Measurements from ENCODE around the gene HOXD9.

Gene HOXD9

DNA sequence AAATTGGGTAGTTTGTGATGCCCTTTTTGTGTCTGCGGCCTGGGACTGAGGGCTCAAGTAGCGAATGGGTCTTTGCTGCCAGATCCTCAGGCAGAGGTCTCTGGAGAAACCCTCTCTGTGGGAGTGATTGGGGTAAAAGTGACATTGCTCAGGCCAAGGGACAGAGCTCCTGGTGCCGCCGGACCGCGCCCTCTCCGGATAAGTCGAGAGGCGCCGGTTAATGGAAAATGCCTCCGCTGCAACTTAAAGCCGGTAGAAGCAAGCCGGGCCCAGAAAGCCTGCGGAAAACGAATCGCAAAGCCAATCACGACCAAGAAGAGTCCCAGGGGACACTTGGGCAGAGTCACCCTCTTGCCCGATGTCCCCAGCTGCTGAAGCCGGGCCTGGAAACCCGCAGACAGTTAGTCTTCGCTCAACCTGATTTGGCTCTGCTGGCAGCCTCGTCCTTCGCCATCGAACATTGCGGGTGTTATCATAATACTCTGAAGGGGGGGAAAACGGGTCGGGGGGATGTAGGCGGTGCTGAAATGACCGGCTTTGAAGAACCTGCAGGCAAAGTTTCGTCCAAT lies 23.3 kb upstream of the HOXD9 start:
- no peak for DNase-seq

DNA sequence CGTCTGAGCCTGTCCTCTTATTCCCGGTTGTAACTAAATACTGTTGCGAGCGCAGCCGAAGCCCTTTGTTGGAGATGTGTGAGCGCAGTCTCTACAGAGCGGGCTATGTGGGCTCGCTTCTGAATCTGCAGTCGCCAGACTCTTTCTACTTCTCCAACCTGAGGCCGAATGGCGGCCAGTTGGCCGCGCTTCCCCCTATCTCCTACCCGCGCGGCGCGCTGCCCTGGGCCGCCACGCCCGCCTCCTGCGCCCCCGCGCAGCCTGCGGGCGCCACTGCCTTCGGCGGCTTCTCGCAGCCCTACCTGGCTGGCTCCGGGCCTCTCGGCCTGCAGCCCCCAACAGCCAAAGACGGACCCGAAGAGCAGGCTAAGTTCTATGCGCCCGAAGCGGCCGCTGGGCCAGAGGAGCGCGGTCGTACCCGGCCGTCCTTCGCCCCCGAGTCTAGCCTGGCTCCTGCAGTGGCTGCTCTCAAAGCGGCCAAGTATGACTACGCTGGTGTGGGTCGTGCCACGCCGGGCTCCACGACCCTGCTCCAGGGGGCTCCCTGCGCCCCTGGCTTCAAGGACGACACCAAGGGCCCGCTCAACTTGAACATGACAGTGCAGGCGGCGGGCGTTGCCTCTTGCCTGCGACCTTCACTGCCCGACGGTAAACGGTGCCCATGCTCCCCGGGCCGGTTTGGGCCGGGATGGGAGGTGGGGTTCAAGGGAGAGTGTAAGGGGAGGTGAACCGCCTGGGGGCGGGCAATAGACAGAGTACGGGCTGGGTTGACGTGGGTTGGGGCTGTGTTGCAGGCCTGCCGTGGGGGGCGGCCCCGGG lies 22.6 kb upstream of the HOXD9 start, which contains the start of gene HOXD12:
Gene HOXD12 (plus strand): TSS at position 68 of the 819 bp plus-strand sequence. CDS start 7 bp downstream, at position 75.
- no peak for DNase-seq

DNA sequence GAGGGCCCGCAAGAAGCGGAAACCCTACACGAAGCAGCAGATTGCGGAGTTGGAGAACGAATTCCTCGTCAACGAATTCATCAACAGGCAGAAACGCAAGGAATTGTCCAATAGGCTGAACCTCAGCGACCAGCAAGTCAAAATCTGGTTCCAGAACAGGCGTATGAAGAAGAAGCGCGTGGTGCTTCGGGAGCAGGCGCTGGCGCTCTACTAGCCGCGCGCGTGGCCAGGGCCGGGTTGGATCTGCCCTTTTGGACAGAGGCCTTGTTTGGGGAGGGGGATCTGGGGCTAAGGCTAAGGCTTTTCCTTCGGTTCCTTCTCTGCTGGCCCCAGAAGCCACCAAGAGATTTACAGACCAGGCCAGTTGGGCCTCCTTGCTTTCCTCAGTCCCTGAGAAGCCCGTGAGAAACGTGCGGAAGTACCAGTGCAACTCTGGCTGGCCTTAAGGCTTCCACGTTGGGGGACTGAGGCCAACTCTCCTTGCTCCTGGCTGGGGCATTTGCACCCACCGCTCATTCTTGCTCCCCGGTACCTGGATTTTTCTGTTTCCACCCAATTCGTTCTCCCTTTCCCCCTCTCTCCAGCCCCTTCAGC lies 21.9 kb upstream of the HOXD9 start:
- no peak for DNase-seq

DNA sequence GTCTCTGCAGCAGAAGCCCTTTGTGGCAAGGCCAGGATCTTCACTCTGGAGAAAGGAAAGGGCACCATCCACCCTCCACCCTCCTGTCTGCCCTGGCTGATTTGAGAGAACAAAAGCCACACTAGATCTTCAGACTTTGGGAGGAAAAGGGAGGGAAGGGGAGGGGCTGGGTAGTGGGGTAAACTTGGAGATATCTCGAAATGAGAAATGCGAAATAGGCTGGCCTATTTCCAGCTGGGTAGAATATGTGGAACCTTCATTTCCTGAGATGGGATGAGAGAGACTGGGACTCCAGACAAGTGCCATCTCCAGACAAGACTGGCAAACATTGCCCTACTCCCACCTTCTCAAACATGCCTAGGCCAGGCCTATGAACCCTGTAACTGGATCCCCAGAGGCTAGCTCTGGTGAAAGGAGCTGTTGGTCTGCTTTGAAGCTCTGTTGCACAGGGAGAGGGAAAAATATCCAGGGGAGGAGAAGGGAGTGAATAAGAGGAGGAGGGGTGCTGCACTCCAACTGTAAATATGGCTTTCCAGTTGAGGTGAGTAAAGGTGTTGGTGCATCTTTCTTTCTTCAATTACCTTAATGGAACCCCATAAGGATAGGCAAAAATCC lies 21.2 kb upstream of the HOXD9 start:
- no peak for DNase-seq

DNA sequence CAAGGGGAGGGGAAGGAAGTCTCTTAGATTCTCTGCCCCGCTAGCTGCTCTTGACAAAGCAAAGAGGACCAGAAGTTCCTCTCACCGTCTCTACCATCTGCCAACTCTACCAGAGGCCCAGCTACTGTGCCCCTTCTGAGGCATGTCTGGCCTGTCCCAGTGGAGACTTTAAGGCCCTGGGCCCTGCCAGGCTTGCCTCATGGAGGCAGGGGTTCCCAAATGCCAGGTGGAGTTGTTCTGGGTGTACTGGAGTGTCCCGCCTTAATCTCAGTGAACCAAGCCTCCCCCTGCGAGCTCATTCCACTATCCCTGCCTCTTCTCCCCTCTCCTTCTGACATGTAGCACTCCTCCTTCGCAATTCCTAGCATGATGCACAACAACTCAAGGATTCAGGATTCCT lies 20.7 kb upstream of the HOXD9 start:
- no peak for DNase-seq

- DNase-seq = no peak
Observed at GRCh38 chr2:176102309-176102866, 20.1 kb upstream of the HOXD9 start.

DNA sequence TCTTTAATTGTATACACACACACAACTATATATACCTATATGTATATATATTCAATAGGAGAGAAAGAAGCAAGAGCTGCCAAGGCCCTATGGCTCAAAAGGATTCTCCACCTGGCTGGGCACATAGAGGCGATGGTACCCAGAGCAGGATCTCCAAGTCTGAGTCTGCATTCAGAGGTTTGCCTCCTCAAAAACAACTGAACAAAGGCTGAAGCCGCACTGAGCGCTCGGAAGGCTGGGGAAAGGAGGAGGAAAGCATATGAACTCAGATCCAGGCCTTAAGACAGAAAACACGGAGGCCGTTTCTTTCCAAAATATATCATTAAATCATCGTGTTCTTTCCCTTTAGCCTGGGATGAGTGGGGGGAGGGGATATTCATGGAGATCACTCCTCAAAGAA lies 19.3 kb upstream of the HOXD9 start:
- DNase-seq = no peak

DNA sequence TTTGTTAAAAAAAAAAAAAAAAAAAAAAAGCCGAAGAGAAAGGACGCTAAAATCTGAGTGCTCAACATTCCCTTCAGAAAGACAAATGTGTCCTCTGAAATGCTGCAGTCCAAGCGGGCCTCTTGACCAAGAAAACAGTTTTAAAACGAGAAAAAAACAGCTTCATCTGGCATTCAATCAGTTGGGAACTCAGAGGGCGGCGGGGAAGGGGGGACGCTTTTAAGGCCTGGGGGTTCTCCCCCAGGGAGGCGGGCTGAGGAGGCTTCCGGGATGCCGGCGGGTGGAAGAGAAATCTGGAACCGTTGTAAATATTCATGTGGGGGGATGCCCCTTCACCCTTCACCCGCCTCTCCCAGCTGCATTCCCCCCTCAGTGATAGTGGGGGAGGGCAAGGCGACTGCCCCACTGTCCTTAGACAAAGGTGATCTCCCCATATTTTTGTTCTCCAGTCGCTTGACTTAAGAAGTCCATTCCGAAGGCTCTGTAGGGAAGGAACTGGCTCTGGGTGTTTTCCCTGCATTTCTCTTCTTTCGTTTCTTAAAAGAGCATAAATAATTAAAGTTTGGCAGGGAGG lies 18.7 kb upstream of the HOXD9 start:
- DNase-seq = no peak

DNA sequence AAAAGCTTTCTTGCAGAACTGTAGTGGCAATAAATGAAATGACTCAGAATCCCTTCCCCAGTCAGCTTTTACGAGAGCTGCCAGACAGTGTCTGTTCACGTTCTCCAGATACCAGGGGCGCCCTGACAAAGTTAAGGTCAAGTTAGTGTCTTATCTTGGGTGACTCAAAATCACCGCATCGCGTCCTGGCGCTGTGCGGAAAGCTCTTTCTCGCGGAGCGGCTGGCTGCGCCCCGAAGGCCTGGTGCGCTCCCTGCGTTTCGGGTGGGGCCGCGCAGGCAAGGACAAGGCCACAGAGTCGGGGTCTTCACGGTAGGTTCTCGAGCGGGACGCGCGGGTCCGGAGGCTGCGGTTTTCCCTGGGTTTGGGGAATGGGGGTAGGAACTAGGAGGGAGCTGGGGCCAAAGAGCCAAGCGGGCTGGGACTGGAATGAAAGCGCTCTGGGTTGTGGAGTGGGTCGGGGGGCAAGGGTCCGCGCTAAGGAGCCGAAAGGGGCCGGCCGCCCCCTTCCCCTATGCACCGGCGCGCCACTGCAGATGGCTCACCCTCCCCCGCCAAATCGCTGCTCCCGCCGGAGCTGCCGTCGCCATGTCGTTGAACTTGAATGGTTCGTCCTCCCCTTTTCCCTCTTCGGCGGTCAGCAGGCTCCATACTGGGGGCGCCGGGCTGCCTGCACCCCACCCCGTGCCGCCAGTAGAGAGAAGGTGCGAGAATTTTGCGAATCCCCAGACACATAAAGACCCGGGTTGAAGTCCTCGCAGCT lies 18.0 kb upstream of the HOXD9 start:
- DNase-seq = no peak

GRCh38 chr2:176105078-176105729 lies 17.3 kb upstream of the HOXD9 start:
- DNase-seq = no peak

- DNase-seq = no peak
Observed at GRCh38 chr2:176105730-176106580, 16.6 kb upstream of the HOXD9 start.

GRCh38 chr2:176106581-176107539 lies 15.7 kb upstream of the HOXD9 start, which contains the start of gene HOXD11:
Gene HOXD11 (plus strand): TSS chr2:176107280. CDS start chr2:176107356, 76 bp downstream.
- DNase-seq = no peak

DNA sequence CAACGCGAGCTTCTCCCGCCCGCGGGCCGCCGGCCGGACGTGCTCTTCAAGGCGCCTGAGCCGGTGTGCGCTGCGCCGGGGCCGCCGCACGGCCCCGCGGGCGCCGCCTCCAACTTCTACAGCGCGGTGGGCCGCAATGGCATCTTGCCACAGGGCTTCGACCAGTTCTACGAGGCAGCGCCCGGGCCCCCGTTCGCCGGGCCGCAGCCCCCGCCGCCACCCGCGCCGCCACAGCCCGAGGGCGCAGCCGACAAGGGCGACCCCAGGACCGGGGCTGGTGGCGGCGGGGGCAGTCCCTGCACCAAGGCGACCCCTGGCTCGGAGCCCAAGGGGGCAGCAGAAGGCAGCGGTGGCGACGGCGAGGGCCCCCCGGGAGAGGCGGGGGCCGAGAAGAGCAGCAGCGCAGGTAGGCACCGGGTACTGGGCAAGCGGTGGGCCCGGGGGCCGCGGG lies 14.8 kb upstream of the HOXD9 start:
- no peak for DNase-seq

- no peak for DNase-seq
Observed at GRCh38 chr2:176109192-176109901, 13.2 kb upstream of the HOXD9 start.

GRCh38 chr2:176109946-176110345 lies 12.6 kb upstream of the HOXD9 start:
- DNase-seq = no peak

- no peak for DNase-seq
Observed at GRCh38 chr2:176110415-176111308, 11.9 kb upstream of the HOXD9 start.

- no peak for DNase-seq
Observed at GRCh38 chr2:176111309-176111663, 11.2 kb upstream of the HOXD9 start.

All from stimulated activated CD4-positive, alpha-beta T cell treated with anti-CD3 and anti-CD28 coated beads, Interleukin-4, amount 100 ng/mL, for 1 hour (primary cell).